Measurements from ENCODE around the gene KRTAP1-4.
"Not testable (repeated sequence)": the region's sequence is repeated elsewhere in the genome, so short reads cannot be mapped to it uniquely, and the experiment has no call there.

KRTAP1-4 gene

DNA sequence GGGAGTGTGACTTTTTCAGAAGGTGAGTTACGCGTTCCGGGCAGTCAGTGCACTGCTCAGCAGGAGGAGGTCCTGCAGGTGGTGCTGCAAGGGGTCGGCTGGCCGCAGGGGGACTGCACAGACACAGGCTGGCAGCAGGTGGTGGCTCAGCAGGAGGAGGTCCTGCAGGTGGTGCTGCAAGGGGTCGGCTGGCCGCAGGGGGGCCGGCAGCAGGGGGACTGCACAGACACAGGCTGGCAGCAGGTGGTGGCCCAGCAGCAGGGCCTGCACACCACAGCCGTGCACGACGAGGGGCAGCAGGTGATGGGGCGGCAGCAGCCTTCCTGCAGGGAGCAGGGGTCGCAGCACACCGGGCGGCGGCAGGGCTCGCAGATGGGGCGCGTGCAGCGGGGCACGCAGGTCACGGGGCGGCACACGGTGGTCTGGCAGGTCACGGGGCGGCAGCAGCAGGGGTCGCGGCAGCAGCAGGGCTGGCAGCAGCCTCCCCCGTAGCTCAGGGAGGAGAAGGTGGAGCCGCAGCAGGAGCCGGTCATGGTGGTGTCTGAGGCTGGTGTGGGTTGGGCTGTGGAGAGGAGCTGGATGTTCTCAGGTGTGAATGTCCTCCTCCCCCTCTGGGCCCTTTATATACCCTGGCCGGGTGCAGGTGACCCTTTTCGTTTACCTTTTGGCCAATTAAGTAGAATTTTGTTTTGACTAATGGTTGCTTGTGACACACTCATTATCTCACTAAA lies 16.9 kb upstream of the KRTAP1-4 start, which contains the start of gene KRTAP2-1:
TSS of gene KRTAP2-1 (minus strand) at position 582 of the 731 bp plus-strand sequence. CDS start at position 533, 49 bp downstream.
- DNase-seq: not testable (repeated sequence)

DNA sequence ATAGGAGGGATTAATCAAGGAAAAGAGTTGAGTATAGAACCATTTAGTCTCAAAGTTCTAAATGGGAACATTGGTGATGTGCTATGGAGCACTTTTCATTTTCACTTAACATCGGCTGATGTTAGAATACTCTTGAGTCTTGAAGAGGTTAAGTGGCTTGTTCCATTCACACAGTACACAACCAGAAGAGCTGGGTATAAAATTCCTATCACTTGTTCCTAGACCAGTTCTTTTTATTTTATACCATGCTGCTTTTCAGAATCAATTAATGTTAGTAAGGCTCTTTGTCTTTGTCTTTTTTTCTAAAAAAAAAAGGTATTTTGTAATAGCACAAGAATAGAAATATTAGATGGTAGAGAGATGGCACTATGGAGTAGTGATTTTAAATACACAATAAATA lies 13.0 kb upstream of the KRTAP1-4 start:
- DNase-seq: no peak

GRCh38 chr17:41040783-41041571 lies 11.0 kb upstream of the KRTAP1-4 start, which contains the start of gene KRTAP1-1:
Gene KRTAP1-1 (minus strand): TSS chr17:41041450. CDS start chr17:41041397, 53 bp downstream.
- not testable (repeated sequence) for DNase-seq

- DNase-seq: no peak
These were observed 7.9 kb upstream of the KRTAP1-4 start for GRCh38 chr17:41037853-41038350.

GRCh38 chr17:41034346-41034935 lies 4.4 kb upstream of the KRTAP1-4 start, which contains the start of gene KRTAP1-3:
Gene KRTAP1-3 (minus strand): TSS chr17:41034874. CDS start chr17:41034821, 53 bp downstream.
- DNase-seq: peak; percentile 6 to 20

GRCh38 chr17:41026715-41027471 lies 3.1 kb downstream of the KRTAP1-4 start, which contains the start of gene KRTAP1-5:
Gene KRTAP1-5 (minus strand): TSS chr17:41027208. CDS start chr17:41027155, 53 bp downstream.
- DNase-seq: no peak

- DNase-seq: no peak
These were observed 5.3 kb downstream of the KRTAP1-4 start for GRCh38 chr17:41024697-41025096.

GRCh38 chr17:41020336-41020735 lies 9.7 kb downstream of the KRTAP1-4 start:
- no peak for DNase-seq

- DNase-seq: no peak
These were observed 10.6 kb downstream of the KRTAP1-4 start for GRCh38 chr17:41019415-41019814.

GRCh38 chr17:41018541-41018940 lies 11.5 kb downstream of the KRTAP1-4 start:
- no peak for DNase-seq

GRCh38 chr17:41016578-41017215 lies 13.3 kb downstream of the KRTAP1-4 start:
- DNase-seq: no peak

GRCh38 chr17:41015454-41015853 lies 14.5 kb downstream of the KRTAP1-4 start:
- DNase-seq: no peak

GRCh38 chr17:41013606-41014005 lies 16.4 kb downstream of the KRTAP1-4 start:
- DNase-seq: no peak

- no peak for DNase-seq
These were observed 16.8 kb downstream of the KRTAP1-4 start for GRCh38 chr17:41013181-41013580.

- DNase-seq: no peak
These were observed 17.5 kb downstream of the KRTAP1-4 start for GRCh38 chr17:41012326-41013120.

- no peak for DNase-seq
These were observed 19.6 kb downstream of the KRTAP1-4 start for GRCh38 chr17:41010441-41010840.

DNA sequence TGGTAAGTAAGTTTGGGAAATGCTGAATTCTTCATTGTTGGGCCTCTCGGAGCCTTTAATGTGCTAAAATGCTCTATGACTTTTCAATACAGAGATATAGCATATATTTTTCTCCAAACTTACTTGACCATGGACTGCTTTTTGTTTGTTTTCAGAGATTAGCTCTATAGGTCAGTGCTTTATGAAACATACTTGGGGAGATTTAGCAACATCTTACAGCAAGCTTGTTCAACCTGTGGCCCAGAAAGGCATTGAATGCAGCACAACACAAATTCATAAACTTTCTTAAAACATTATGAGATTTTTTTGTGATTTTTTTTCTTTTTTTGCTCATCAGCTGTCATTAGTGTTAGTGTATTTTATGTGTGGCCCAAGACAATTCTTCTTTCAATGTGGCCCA lies 20.1 kb downstream of the KRTAP1-4 start:
- DNase-seq: no peak

- no peak for DNase-seq
These were observed 20.7 kb downstream of the KRTAP1-4 start for GRCh38 chr17:41009301-41009760.

- no peak for DNase-seq
These were observed 21.2 kb downstream of the KRTAP1-4 start, which contains the start of gene KRTAP3-1 for GRCh38 chr17:41008811-41009210. Gene KRTAP3-1 (minus strand): TSS chr17:41009128. CDS start chr17:41009074, 54 bp downstream.

DNA sequence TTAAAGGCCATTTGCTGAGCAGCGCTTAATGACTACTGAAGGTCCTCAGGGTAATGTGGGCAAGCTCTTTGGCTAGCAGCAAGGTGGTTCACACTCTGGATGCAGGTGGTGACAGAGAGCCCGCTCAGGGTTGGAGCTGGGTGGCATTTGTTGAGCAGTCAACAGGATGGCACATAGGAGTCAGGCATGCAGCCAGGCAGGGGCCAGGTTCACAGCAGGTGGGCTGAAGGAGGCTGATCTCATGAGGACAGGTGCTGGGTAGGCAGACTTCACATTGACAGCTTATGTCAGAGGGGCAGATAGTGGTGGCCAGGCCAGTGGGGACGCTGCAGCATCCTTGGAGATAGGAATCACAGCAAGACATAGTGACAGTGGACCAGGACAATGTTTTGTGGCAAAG lies 25.6 kb downstream of the KRTAP1-4 start:
- DNase-seq: no peak

- no peak for DNase-seq
These were observed 26.1 kb downstream of the KRTAP1-4 start for GRCh38 chr17:41003926-41004325.

All from NCI-H1930 (cell line).